H9 (cell line): ENCODE data around the gene PMS1. TPM values are rescaled to one million over a fixed set of nuclear protein-coding genes. Genes with fewer than 3 reads are reported as not detected.

ENCODE experiments used
- DNase-seq: peaks from one replicate; pipeline ENCODE4 v3.0.0-alpha.2; 2017
- H2AFZ ChIP-seq: one replicate; pipeline ENCODE4 v1.6.1; 2013; ENCODE audit warnings: mild to moderate bottlenecking, low read length, control low read depth, moderate library complexity
- H2AK5ac ChIP-seq: 2 replicates; pipeline ENCODE4 v1.6.1; 2013; ENCODE audit warnings: low read length, control low read depth, mixed read lengths; ENCODE audit not compliant: insufficient read length
- H2BK120ac ChIP-seq: one replicate; pipeline ENCODE4 v1.6.1; 2013; ENCODE audit warnings: low read depth, mild to moderate bottlenecking, low read length, control low read depth, inconsistent platforms; ENCODE audit not compliant: poor library complexity, severe bottlenecking
- H2BK12ac ChIP-seq: 2 replicates; pipeline ENCODE4 v1.6.1; 2013; ENCODE audit warnings: low read length, control low read depth, mixed read lengths, low read depth; ENCODE audit not compliant: insufficient read length
- H2BK15ac ChIP-seq: 2 replicates; pipeline ENCODE4 v1.6.1; 2013; ENCODE audit warnings: low read depth, low read length, control low read depth
- H2BK20ac ChIP-seq: one replicate; pipeline ENCODE4 v1.6.1; 2013; ENCODE audit warnings: low read depth, mild to moderate bottlenecking, low read length, control low read depth, inconsistent platforms; ENCODE audit not compliant: poor library complexity, severe bottlenecking
- H2BK5ac ChIP-seq: 2 replicates; pipeline ENCODE4 v1.6.1; 2013; ENCODE audit warnings: low read length, control low read depth, mixed read lengths; ENCODE audit not compliant: insufficient read length
- H3K14ac ChIP-seq: 2 replicates; pipeline ENCODE4 v1.6.1; 2013; ENCODE audit warnings: low read length, control low read depth; ENCODE audit not compliant: insufficient read depth
- H3K18ac ChIP-seq: 2 replicates; pipeline ENCODE4 v1.6.1; 2013; ENCODE audit warnings: low read depth, mild to moderate bottlenecking, mixed read lengths, low read length, control low read depth; ENCODE audit not compliant: insufficient read length
- H3K23ac ChIP-seq: 2 replicates; pipeline ENCODE4 v1.6.1; 2013; ENCODE audit warnings: low read length, control low read depth, mixed read lengths, low read depth; ENCODE audit not compliant: insufficient read length
- H3K23me2 ChIP-seq: 2 replicates; pipeline ENCODE4 v1.6.1; 2013; ENCODE audit warnings: low read depth, mild to moderate bottlenecking, mixed read lengths, low read length, control low read depth; ENCODE audit not compliant: insufficient read length, poor library complexity, severe bottlenecking
- H3K27ac ChIP-seq: 2 replicates; pipeline ENCODE4 v1.5.1; 2013; ENCODE audit warnings: low read length, control low read depth, mixed read lengths, low read depth; ENCODE audit not compliant: insufficient read length
- H3K27me3 ChIP-seq: 2 replicates; pipeline ENCODE4 v1.6.1; 2013; ENCODE audit warnings: low read length, control low read depth, inconsistent platforms; ENCODE audit not compliant: insufficient read depth
- H3K4ac ChIP-seq: 2 replicates; pipeline ENCODE4 v1.6.1; 2013; ENCODE audit warnings: low read depth, mild to moderate bottlenecking, control low read depth, inconsistent platforms, low read length, moderate library complexity
- H3K4me1 ChIP-seq: 2 replicates; pipeline ENCODE4 v1.6.1; 2013; ENCODE audit warnings: low read length, control low read depth, inconsistent platforms; ENCODE audit not compliant: insufficient read depth
- H3K4me2 ChIP-seq: 2 replicates; pipeline ENCODE4 v1.6.1; 2013; ENCODE audit warnings: low read length, control low read depth, mixed read lengths; ENCODE audit not compliant: insufficient read length, insufficient read depth
- H3K56ac ChIP-seq: 2 replicates; pipeline ENCODE4 v1.6.1; 2013; ENCODE audit warnings: low read depth, mild to moderate bottlenecking, mixed read lengths, low read length, control low read depth; ENCODE audit not compliant: insufficient read length
- H3K79me1 ChIP-seq: 2 replicates; pipeline ENCODE4 v1.6.1; 2013; ENCODE audit warnings: low read depth, mild to moderate bottlenecking, moderate library complexity, low read length, control low read depth, inconsistent platforms; ENCODE audit not compliant: insufficient read depth, poor library complexity, severe bottlenecking
- H3K79me2 ChIP-seq: 2 replicates; pipeline ENCODE4 v1.6.1; 2013; ENCODE audit warnings: low read length, control low read depth, inconsistent platforms; ENCODE audit not compliant: insufficient read depth
- H3K9ac ChIP-seq: 2 replicates; pipeline ENCODE4 v1.6.1; 2013; ENCODE audit warnings: low read length, control low read depth, mixed read lengths; ENCODE audit not compliant: insufficient read length; ENCODE audit errors: extremely low read depth
- H3K9me3 ChIP-seq: one replicate; pipeline ENCODE4 v1.6.1; 2013; ENCODE audit warnings: low read depth, low read length, inconsistent platforms; ENCODE audit not compliant: control insufficient read depth
- H3T11ph ChIP-seq: one replicate; pipeline ENCODE4 v1.6.1; 2013; ENCODE audit warnings: mild to moderate bottlenecking, low read length, control low read depth, inconsistent platforms
- H4K20me1 ChIP-seq: one replicate; pipeline ENCODE4 v1.6.1; 2013; ENCODE audit not compliant: control insufficient read depth, insufficient read length, insufficient read depth
- H4K5ac ChIP-seq: 2 replicates; pipeline ENCODE4 v1.6.1; 2013; ENCODE audit warnings: low read depth, mild to moderate bottlenecking, mixed read lengths, low read length, control low read depth; ENCODE audit not compliant: insufficient read length
- H4K8ac ChIP-seq: replicated peaks from 2 replicates; pipeline ENCODE4 v1.6.1; 2013; ENCODE audit warnings: low read length, control low read depth, mixed read lengths, low read depth; ENCODE audit not compliant: insufficient read length
- H4K91ac ChIP-seq: 2 replicates; pipeline ENCODE4 v1.6.1; 2013; ENCODE audit warnings: low read depth, mild to moderate bottlenecking, moderate library complexity, mixed read lengths, low read length, control low read depth; ENCODE audit not compliant: insufficient read length
- H3K27ac Mint-ChIP-seq, 3 experiments: 2 replicates in 2 of 3; 3 replicates in 1 of 3; pipeline ENCODE4 v1.8.0; 2020 to 2021; ENCODE audit warnings: mixed read lengths in 3 of 3, mild to moderate bottlenecking in 1 of 3, moderate library complexity in 1 of 3
- H3K27me3 Mint-ChIP-seq: 2 replicates; pipeline ENCODE4 v1.8.0; 2021; ENCODE audit warnings: low read depth, mild to moderate bottlenecking, moderate library complexity, mixed read lengths
- H3K36me3 Mint-ChIP-seq, 3 experiments: 2 replicates in 2 of 3; 3 replicates in 1 of 3; pipeline ENCODE4 v1.8.0; 2020 to 2021; ENCODE audit warnings: low read depth in 3 of 3, mixed read lengths in 3 of 3; ENCODE audit not compliant: insufficient read depth in 1 of 3
- H3K4me1 Mint-ChIP-seq, 2 experiments: 2 replicates each; pipeline ENCODE4 v1.8.0; 2020; ENCODE audit warnings: mixed read lengths in 2 of 2
- H3K4me3 Mint-ChIP-seq, 2 experiments: 2 replicates in 1 of 2; 3 replicates in 1 of 2; pipeline ENCODE4 v1.8.0; 2020 to 2021; ENCODE audit warnings: mild to moderate bottlenecking in 2 of 2, mixed read lengths in 2 of 2, moderate library complexity in 1 of 2
- H3K9me3 Mint-ChIP-seq, 2 experiments: 2 replicates in 1 of 2; 3 replicates in 1 of 2; pipeline ENCODE4 v1.8.0; 2020; ENCODE audit warnings: mild to moderate bottlenecking in 2 of 2, mixed read lengths in 2 of 2, moderate library complexity in 1 of 2
- CTCF ChIP-seq: fragments of 200-600 bp; sonication (generic); conservative IDR thresholded peaks from 3 replicates; pipeline ENCODE4 v1.8.0; 2021; ENCODE audit warnings: antibody characterized with exemption, mild to moderate bottlenecking
- WGBS: extraction: QIAGEN DNeasy Blood & Tissue Kit; methylation state at CpG from one replicate; pipeline ENCODE4 v1.1.7; 2013; ENCODE audit warnings: missing lambda C conversion rate, low lambda C conversion rate, mixed read lengths; ENCODE audit not compliant: insufficient read length; ENCODE audit errors: extremely low coverage; 5-methylcytosine and 5-hydroxymethylcytosine counted together
- total RNA-seq: library from RNA; stranded (reverse); gene quantifications from 2 replicates; pipeline ENCODE4 v1.2.1, GENCODE V29; 2021

Gene PMS1
- total RNA-seq, 1 experiment from 2014 or later = 47.2 TPM

GRCh38 chr2:189762229-189762550 lies 22.1 kb upstream of the PMS1 start:
- H2AFZ ChIP-seq = peak overlapping the region; percentile 86
- no CpG with 5 or more reads among the region's 7 CpGs for WGBS
- no peak overlapping the region for H3K56ac ChIP-seq

More at GRCh38 chr2:189762229-189762550, 22.1 kb upstream of the PMS1 start:
- no peaks in the 10 kb centered on the region for H3K79me1 ChIP-seq
- no peak for DNase-seq
- no peak overlapping the region for H3K23ac ChIP-seq
- peak overlapping the region; percentile 77 for H3K27ac ChIP-seq
- H3K23me2 ChIP-seq = peaks cover 5% of the 10 kb centered on the region
- H2BK12ac ChIP-seq = no peak overlapping the region
- H2BK5ac ChIP-seq = no peak overlapping the region
- H4K20me1 ChIP-seq = no peaks in the 10 kb centered on the region
- H3K36me3 Mint-ChIP-seq = peaks cover 6 to 13% (median 7%) of the 10 kb centered on the region in 3 experiments; a peak in 6 of 7 replicates
- no peaks in the 10 kb centered on the region for H3K27me3 Mint-ChIP-seq
- no peak overlapping the region for H3K4ac ChIP-seq
- no peak overlapping the region for H2BK20ac ChIP-seq
- H4K5ac ChIP-seq = no peak overlapping the region
- H3K9me3 ChIP-seq = no peaks in the 10 kb centered on the region
- no peak overlapping the region for H3T11ph ChIP-seq
- peak overlapping the region; percentile 93 to 96 for H3K4me3 Mint-ChIP-seq
- peak overlapping the region; percentile 97 to 99 (median 99) for H3K27ac Mint-ChIP-seq
- peaks cover 4% of the 10 kb centered on the region in 2 experiments; a peak in 3 of 4 replicates for H3K4me1 Mint-ChIP-seq
- H3K27me3 ChIP-seq = no peaks in the 10 kb centered on the region
- no peaks in the 10 kb centered on the region for H3K4me1 ChIP-seq
- H2BK15ac ChIP-seq = no peak overlapping the region
- no peak overlapping the region for H2BK120ac ChIP-seq
- H3K18ac ChIP-seq = no peak overlapping the region
- peak overlapping the region; percentile 36 for H4K8ac ChIP-seq
- no peak for TF ChIP-seq CTCF
- H3K14ac ChIP-seq = peak overlapping the region; percentile 9; the same call in 1 of the 2 replicates
- H4K91ac ChIP-seq = no peak overlapping the region
- H3K9ac ChIP-seq = peak overlapping the region; percentile 95
- peak overlapping the region; percentile 64 for H3K4me2 ChIP-seq
- no peak overlapping the region for H2AK5ac ChIP-seq
- no peaks in the 10 kb centered on the region for H3K9me3 Mint-ChIP-seq
- no peaks in the 10 kb centered on the region for H3K79me2 ChIP-seq
